Glutamatergic neuron (in vitro differentiated cells): Measurements from ENCODE around the gene TBC1D21. TPM values are rescaled to one million over a fixed set of nuclear protein-coding genes. Genes with fewer than 3 reads are reported as not detected.

Experiments
- DNase-seq: peaks from one replicate; pipeline ENCODE4 v3.0.0; 2022
- H3K27ac Mint-ChIP-seq: one replicate; pipeline ENCODE4 v1.8.0; 2020; ENCODE audit warnings: mild to moderate bottlenecking, mixed read lengths, inconsistent platforms; ENCODE audit not compliant: unreplicated experiment
- H3K27me3 Mint-ChIP-seq: one replicate; pipeline ENCODE4 v1.8.0; 2020; ENCODE audit warnings: mild to moderate bottlenecking, moderate library complexity, mixed read lengths, inconsistent platforms; ENCODE audit not compliant: unreplicated experiment
- H3K36me3 Mint-ChIP-seq: one replicate; pipeline ENCODE4 v1.8.0; 2020; ENCODE audit warnings: mild to moderate bottlenecking, mixed read lengths, inconsistent platforms; ENCODE audit not compliant: unreplicated experiment
- H3K4me1 Mint-ChIP-seq: one replicate; pipeline ENCODE4 v1.8.0; 2020; ENCODE audit warnings: mild to moderate bottlenecking, low read depth, mixed read lengths, inconsistent platforms; ENCODE audit not compliant: unreplicated experiment
- H3K4me3 Mint-ChIP-seq: one replicate; pipeline ENCODE4 v1.8.0; 2020; ENCODE audit warnings: mild to moderate bottlenecking, mixed read lengths, inconsistent platforms; ENCODE audit not compliant: unreplicated experiment
- H3K9me3 Mint-ChIP-seq: one replicate; pipeline ENCODE4 v1.8.0; 2020; ENCODE audit warnings: mild to moderate bottlenecking, moderate library complexity, mixed read lengths, inconsistent platforms; ENCODE audit not compliant: unreplicated experiment
- CTCF ChIP-seq: fragments of 200-600 bp; sonication (generic); IDR thresholded peaks from one replicate; pipeline ENCODE4 v1.5.0; 2021; ENCODE audit not compliant: partially characterized antibody, unreplicated experiment
- total RNA-seq: library from RNA; stranded (reverse); fragmentation: NEBNext Ultra II Directional; extraction: Animal tissue kit (Norgen Biotek cat#: 25700); gene quantifications from one replicate; pipeline ENCODE4 v1.2.1, GENCODE V29; 2021; ENCODE audit not compliant: unreplicated experiment

Gene TBC1D21
- total RNA-seq, 1 donor from 2014 or later = not detected

DNA sequence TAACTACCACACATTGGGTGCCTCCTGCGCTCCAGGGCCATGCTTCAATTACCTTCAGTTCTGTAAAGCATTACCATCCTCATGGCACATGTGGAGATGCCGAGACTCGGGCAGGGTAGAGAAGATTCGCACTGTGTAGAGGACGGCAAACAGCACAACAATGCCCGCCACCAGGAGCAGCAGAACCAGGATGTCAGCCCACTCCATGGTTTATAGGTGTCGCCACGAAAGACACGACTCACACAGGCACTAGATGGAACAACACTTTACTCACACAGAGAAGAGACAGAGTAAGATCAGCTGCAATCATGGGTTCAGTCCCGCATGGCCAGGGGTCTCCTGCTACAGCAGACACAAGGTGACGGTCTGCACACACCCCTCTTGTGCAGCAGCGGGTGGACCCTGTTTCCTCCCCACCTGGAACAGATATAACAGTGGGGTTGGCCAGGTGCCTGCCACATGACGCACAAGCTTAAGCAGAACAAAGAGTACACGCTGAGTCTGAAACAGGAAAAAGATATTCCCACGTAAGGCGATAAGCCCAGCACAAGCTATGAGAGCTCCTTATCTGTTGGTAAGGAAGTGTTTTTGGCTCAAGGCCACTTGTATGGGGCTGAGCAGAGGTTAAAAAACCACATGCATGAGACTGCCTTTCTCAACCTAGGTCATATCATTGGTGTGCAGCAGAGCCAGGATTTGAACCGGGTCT, 2.5 kb upstream of the TBC1D21 start:
- Mint-ChIP-seq H3K4me3 (no peak overlapping the region), H3K9me3 (peaks cover 7% of the 10 kb centered on the region), H3K27ac (no peak overlapping the region), H3K27me3 (peaks cover 4% of the 10 kb centered on the region), H3K4me1 (peaks cover 3% of the 10 kb centered on the region), H3K36me3 (peaks cover 5% of the 10 kb centered on the region)
- DNase-seq = no peak
- TF ChIP-seq CTCF = no peak

DNA sequence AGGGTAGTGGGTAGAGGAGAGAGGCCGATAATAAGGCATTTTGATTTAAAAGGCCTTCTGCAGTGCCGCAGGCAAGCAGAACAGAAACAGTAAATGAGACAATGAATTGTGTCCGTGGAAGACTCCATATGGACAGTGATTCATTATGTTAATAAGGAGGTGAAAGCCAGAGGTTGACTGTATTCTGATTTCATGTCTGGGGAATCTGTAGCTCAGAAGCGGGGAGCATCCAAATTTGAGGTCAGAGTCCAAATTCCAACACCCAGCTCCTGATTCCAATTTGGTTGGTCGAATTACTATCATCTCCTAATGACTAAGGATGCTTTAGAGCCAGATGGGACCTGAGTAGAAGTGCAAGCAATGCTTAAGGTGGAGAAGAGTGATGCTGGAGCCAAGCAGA, 1.0 kb upstream of the TBC1D21 start:
- H3K9me3 Mint-ChIP-seq = peaks cover 8% of the 10 kb centered on the region
- no peak overlapping the region for H3K27ac Mint-ChIP-seq
- no peak overlapping the region for H3K4me3 Mint-ChIP-seq
- H3K36me3 Mint-ChIP-seq = peaks cover 5% of the 10 kb centered on the region
- H3K4me1 Mint-ChIP-seq = peaks cover 2% of the 10 kb centered on the region
- TF ChIP-seq CTCF = no peak
- no peak for DNase-seq
- peaks cover 5% of the 10 kb centered on the region for H3K27me3 Mint-ChIP-seq

GRCh38 chr15:73873889-73874511, 636 bp downstream of the TBC1D21 start:
- Mint-ChIP-seq H3K27ac (no peak overlapping the region), H3K27me3 (peaks cover 2% of the 10 kb centered on the region), H3K9me3 (peaks cover 8% of the 10 kb centered on the region), H3K36me3 (peaks cover 5% of the 10 kb centered on the region), H3K4me1 (peaks cover 2% of the 10 kb centered on the region), H3K4me3 (no peak overlapping the region)
- no peak for DNase-seq
- TF ChIP-seq CTCF = peak; percentile 86

- TF ChIP-seq CTCF = no peak
- peaks cover 2% of the 10 kb centered on the region for H3K4me1 Mint-ChIP-seq
- peaks cover 3% of the 10 kb centered on the region for H3K9me3 Mint-ChIP-seq
- H3K27me3 Mint-ChIP-seq = peaks cover 7% of the 10 kb centered on the region
- no peak for DNase-seq
- H3K4me3 Mint-ChIP-seq = no peak overlapping the region
- H3K27ac Mint-ChIP-seq = no peak overlapping the region
- no peaks in the 10 kb centered on the region for H3K36me3 Mint-ChIP-seq
Observed at GRCh38 chr15:73879426-73879825, 6.1 kb downstream of the TBC1D21 start.
